ENCODE results near the gene UBR4.

DNA sequence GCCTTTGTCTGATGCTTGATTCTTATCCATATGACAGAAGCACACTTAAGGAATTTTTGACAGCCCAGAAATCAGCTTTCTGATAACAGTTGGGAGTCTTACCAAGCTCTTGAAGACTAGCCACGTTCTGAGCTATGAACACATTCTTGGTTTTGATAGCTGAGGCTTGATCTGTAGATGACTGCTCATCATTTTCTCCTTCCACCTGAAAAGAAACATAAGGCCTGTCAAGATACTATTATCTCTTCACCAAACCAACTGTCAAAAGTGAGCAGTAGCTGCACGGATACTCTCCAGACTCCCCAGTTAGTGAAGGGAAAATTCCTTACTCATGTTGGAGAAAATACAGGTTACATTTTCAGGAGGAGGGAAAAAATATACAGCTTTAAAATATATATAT, 12.2 kb downstream of the UBR4 start:
- TF ChIP-seq FOSL2 (IDR thresholded peaks at IDR 0.05) (no peak), FOSL2 (CRISPR knock-in tag; IDR thresholded peaks at IDR 0.05) (no peak), EP300 (IDR thresholded peaks at IDR 0.05) (no peak), RNF2 (IDR thresholded peaks at IDR 0.05; ENCODE audit: borderline replicate concordance, low read depth) (no peak), NPAS2 (CRISPR knock-in tag; IDR thresholded peaks at IDR 0.05; ENCODE audit: borderline replicate concordance) (no peak)
- TF ChIP-seq, protein P1, sequence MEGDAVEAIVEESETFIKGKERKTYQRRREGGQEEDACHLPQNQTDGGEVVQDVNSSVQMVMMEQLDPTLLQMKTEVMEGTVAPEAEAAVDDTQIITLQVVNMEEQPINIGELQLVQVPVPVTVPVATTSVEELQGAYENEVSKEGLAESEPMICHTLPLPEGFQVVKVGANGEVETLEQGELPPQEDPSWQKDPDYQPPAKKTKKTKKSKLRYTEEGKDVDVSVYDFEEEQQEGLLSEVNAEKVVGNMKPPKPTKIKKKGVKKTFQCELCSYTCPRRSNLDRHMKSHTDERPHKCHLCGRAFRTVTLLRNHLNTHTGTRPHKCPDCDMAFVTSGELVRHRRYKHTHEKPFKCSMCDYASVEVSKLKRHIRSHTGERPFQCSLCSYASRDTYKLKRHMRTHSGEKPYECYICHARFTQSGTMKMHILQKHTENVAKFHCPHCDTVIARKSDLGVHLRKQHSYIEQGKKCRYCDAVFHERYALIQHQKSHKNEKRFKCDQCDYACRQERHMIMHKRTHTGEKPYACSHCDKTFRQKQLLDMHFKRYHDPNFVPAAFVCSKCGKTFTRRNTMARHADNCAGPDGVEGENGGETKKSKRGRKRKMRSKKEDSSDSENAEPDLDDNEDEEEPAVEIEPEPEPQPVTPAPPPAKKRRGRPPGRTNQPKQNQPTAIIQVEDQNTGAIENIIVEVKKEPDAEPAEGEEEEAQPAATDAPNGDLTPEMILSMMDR (IDR thresholded peaks at IDR 0.05), result no peak
